ENCODE results near the gene STK4.

STK4 gene

DNA sequence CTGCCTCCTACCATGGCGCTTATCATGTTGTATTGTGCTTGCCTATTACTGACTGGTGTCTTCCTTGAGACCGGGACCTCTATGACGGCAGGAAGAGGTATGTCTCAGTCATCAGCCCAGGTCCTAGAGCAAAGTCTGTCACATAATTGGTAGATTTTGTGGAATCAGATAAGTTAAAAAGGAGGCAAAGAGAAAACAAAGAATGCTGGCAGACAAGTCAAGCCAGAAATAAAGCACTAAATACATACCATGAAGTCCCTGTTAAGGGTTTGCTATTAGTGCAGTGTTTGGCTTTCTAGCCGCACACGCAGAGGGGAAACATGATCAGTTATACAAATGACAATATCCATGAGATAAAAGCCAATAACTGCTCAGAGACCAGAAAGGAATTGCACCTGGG, 12.1 kb upstream of the STK4 start:
- DNase-seq (ENCODE audit: low read depth) = no peak

DNA sequence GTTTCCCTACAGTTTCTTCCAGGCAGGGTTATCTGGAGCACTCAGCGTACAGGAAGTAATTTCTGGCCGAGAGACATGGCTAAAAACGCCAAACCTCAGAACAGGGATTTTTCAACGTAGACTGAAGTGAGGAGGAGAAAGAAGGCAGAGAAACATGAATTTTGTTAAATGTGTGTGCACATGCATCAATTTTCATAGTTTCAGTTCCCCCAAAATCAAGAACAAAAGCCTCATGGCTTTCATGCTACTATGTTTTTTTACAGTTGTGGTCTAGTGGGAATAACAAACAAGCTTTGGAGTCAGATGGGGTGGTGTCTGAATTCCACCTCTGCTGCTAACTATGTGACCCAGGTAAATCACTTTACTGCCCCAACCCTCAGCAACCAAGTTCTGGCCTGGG, 11.0 kb upstream of the STK4 start:
- no peak for DNase-seq (ENCODE audit: low read depth)

DNA sequence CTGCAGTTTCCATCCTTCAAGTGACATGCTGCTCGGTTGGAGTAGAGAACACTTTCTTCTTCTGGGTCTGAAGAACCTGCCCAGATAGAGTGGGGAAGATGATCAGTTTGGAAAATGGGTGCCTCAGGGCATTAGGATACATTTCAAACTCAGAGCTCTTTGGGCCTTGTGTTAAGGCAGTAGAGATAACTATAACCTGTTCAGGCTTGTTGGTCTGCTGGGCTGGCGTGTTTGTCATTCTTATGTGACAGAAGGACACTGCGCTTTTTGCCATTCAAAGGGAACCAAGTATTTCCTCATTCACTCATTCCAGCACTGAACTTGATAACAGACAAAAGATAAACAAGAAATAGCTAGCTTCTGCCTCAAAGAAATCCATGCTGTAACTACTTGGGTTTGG, 9.9 kb upstream of the STK4 start:
- no peak for DNase-seq (ENCODE audit: low read depth)

DNA sequence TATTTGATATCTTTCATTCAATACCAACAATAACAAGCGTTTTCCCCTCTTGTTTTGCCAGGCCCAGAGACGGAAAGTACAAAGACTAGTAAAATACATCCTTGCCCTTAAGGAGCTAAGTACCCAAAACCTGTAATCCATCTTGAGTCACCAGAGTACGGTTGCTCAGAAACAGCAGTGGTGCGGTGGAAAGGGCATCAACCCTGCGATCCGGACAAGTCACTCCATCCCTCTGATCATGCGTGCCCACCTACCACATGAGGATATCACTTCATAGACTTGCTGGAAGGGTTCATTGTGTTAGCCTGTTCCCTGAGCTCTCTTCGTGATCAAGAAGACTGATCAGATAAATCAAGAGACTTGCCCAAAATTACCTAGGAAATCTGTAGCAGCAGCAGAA, 8.0 kb upstream of the STK4 start:
- DNase-seq (ENCODE audit: low read depth) = no peak

DNA sequence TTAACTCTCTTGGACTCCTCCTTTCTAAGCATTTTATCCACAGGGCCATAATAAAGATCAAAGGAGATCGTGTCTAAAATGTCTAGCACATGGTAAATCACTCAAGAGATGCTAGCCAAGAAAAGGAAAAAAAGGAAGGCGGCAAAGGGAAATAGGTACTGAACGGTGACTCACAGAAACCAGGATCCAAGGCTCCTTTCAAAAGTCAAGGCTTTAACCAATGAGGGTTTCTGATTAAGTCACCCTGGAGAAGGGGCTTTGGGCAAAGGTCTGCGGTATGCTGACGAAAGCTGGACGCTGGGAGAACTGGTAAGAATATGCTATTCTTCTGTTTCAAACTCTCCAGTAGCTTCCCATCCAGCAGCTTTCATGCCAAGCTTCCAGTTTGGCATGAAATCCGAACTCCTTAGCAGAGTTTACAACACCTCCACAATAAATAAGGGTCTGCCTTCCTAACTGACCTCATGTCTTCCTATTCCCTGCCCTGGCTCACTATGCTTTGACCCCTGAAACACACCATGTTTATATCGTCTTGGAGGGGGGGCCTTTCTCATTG, 7.2 kb upstream of the STK4 start:
- DNase-seq (ENCODE audit: low read depth) = no peak

DNA sequence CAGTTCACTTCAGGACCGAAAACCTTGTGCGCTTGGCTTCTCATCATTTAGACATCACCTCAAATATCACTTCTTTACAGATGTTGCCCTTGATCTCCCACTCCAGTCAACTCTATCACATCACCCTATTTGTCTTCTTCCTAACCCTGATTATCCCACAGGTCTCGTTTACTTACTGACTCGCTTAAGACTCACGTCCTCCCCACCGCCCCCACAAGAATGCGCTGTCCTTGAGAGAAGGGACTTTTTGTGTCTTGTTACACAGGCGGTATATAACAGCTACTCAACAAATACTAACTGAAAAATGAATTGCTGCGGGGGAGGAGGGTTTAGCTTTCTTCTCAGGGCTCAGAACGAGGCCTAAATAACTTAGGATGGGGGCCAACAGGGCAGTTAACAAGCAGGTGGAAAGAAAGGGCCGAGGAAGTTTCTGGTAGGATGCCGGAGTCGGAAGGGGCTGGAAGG, 6.6 kb upstream of the STK4 start:
- DNase-seq (ENCODE audit: low read depth) = peak; percentile 48

DNA sequence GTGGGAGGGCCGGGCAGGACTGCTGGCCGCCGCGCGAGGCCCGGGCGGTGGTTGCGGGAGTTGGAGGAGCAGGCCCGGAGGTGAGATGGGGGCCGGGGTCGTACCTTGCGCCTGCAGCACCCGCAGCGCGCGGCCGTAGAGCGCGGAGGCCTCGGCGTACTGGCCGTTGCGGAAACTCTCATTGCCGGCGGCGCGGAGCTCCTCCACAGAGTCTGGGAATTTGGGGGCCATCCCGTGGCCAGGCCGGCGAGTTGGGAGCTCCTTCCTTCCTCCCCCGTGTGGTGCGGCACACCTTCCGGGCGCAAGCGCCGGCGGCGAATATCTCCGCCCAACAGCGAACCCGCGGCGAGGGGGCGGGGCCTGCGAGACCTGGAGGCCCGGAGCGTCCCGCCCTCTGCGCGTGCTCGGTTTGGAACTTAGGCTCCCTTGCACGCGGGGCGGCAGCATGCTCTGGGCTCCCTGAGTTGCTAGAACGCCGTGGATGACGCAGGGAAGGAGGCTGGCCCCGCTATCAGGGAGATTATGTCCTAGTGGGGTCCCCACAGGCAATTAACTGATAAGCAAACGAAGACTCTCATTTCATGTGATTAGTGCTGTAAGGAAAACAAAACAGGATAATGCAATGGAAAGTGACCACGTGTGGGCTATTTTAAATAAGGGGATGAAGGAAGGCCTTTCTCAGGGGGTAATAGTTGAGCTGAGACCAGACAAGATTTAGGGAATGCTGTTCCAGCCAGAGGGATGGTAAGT, 6.0 kb upstream of the STK4 start, which contains the start of gene TOMM34:
TOMM34 (minus strand) TSS at position 295 of the 750 bp plus-strand sequence; CDS start at position 231, 64 bp downstream.
- DNase-seq (ENCODE audit: low read depth) = peak; percentile 89

DNA sequence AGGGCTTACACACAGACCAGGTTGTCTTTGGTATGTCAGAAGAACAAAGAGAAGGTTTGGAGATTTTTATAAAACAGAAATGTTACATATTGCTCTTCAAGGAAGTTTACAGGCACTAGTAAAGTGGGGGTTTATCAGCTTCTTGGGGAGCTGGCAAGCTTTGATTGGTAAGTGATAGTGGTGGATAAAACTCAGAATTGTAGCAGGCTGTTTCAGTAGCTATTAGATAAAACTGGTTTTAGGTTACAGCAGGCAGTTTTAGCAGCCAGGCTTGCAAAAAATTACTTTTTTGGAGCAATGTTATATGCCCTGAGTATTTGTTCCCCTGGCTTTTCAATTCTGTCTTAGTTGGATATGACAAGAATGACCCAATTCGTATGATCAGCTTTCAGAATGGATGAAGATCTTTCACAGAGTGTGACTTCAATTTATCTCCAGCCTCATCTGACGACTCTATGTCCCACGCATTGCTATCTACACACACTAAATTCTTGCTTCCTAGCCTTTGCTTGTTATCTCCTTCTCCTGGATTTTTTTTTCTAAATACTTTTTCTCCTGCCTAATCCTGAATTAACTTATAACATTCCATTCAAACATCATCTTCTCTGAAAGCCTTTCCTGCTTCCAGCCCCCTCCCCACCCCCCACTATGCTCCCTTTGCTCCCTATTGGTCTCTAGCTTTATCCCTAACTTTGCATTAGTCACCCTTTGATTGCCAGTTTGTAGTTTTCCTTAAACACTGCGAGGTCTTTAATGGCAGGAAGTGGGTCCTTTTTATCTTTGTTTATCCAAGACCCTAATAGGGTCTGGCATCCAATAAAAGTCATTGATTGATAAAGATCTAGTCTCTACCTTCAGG, 5.1 kb upstream of the STK4 start:
- DNase-seq (ENCODE audit: low read depth) = no peak

DNA sequence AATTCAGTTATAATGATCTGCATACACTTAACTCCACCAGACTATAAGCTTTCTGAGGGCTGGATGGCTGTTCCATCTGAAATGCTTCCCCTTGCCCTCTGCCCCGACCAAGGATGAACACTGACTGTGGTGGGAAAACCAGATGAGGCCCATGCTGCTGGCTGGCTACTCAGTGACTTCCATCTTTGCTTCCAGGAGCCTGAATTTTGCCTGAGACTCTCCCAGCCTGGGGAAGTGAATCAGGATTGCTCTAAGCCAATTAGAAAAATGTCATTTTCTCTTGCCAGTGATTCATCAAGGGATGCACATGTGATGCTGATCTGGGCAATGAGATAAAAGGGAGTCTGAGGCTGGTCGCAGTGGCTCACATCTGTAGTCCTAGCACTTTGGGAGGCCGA, 4.4 kb upstream of the STK4 start:
- DNase-seq (ENCODE audit: low read depth) = no peak

DNA sequence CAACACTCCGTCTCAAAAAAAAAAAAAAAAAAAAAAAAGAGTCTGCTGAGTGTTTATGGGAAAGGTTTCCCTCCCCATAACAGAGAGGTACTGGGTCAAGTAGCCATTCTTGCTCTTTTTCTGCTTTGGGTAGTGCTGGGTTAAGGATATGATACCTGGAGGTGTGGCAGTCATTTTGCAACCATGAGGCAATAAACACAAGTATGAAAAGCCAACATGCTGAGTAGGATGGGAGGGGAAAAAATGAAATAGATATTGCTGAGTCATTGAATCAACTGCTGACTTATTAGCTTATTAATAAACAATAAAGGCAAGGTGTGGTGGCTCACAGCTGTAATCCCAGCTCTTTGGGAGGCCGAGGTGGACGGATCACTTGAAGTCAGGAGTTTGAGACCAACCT, 3.8 kb upstream of the STK4 start:
- no peak for DNase-seq (ENCODE audit: low read depth)

DNA sequence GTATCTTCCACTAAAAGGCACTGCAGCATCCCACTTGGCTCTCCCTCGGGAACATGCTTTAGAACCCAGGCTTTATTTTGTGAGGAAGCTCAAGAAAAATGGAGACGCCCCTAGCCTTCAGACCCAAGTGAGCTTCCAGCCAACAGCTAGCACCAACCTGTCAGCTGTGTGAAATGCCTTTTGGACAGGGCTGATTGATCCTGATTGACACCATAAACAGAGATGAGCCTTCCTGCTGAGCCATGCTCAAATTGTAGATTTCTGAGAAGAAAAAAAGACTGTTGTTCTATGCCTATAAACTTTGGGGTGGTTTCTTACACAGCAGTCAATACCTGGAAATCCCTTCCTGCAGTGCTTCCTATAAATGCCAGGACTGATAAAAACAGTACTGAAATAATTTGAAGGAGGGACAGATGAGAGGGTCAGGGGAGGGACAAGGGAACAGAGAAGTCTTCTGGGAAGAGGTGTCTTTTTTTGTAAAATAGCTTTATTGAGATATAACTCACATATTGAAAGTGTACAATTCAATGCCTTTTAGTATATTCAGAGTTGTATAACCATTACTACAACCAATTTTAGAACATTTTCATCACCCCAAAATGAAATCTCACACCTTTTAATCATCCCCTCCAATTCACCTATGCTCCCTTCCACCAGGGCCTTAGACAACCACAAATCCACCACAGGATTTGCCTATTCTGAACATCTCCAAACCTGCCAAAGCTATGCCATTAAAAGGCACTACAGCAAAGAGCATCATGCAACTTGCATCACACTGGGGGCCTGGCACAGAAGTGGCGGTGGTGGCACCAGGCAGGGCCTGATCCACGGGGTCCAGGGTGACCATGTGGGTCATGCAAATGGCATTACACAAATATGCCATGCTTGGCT, 2.7 kb upstream of the STK4 start:
- no peak for DNase-seq (ENCODE audit: low read depth)

DNA sequence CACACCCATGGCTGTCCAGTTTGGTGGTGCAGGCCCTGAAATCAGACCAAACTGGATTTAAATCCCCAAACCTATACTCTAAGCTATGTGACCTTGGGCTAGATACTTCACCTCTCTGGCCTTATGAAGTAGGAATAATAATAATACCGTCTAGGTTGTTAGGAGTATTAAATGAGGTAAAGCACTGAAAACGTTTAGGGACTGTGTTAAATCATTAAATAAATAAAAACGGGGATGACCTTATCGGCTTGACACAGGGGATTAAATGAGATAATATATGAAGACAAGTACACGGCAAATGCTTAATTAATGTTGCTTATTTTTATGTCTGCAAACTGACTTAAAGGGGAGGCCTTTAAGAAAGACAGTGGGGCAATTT, 672 bp upstream of the STK4 start:
- no peak for DNase-seq (ENCODE audit: low read depth)

DNA sequence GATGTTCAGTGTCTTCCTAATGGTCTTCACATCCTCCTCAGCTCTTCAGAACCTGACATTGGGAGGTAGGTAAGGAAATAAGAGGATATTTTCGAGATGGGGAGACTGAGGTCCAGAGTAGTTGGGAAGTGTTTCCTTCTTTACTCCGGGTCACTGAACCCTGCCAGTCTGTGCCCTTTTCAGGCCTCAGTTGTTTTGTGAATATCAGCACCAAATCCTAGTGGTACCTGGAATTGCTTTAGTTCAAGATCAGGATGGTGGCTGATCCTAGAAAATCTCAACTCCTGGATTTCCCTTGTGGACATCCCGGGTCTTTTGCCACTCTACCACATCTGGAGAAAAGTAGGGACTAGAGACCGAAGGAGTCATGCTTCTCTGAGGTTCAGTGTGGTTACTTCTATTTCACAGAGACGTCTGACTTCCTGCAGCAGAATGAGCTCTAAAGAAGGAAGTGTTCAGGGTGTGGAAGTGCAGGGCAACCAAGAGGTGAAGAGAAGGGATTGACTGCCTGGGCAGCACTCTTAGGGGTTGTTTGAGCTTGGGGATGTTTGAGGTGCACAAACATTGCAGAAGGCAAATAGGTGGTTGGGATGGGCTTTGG, 995 bp downstream of the STK4 start:
- DNase-seq (ENCODE audit: low read depth) = no peak

DNA sequence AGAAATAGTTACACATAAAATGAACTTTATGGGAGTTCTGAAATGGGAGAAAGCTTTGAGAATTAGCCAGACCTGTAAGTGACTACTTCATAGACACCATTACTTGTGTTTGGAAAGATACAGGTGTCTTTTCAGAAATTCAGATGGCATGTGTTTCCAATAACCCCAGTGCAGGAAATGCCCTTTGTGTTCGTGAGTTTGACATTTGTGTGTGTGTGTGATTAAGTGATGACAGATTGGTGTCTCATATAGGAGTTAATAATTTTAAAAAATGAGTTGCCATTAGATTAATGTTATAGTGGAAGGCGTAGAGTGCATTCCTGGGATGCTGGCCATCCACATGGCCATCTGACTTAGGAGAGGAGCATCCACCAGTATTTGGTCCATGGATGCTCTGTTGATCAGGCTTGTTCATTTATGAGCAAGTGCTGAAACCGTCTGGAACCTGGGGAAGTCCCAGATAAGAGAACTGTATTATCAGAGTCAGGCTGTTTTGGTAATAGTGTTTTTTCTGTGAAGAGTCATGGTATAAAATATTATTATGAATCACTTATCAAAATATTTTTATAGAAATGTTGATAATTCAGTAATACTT, 3.1 kb downstream of the STK4 start:
- DNase-seq (ENCODE audit: low read depth) = no peak

DNA sequence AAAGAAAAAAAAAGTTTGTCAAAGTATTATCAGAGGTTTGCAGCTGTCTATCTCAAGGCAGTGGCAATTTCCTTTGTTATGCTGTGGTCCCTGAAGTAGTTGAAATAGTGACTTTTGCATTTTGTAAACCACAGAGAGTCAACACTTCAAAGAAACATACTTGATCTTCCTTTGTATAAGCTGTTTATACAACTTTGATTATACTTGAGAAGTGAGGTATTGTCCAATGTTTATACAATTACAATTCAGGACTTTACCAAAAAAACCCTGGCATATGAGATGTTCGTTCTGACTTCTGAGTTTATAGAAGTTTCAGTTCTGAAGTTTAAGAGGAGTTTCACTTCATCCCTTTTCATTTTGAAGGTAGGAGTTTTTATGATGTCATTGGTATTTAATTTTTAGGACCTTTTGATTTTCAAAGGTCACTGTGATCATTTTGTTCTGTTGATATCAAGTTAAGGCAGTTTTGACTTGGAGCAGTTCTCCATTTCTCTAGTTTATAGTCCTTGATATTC, 4.0 kb downstream of the STK4 start:
- DNase-seq (ENCODE audit: low read depth) = no peak

DNA sequence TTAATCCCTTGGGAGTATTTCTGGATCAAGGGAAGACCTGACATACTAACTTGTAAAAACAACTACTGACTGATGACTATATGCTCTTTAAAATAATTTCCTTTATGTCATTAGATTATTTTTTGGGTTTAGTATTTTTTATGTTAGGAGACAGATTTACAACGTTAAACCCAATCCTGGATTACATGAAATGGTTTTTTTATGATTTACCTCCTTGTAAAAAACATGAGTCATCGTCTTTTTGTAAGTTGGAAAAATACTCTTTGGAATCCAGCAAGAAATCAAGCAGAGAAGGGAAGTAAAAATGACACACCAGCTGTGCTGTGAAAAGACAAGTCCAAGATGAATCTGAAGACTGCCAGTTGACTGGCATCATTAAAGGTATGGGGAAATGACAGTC, 6.7 kb downstream of the STK4 start:
- DNase-seq (ENCODE audit: low read depth) = no peak

DNA sequence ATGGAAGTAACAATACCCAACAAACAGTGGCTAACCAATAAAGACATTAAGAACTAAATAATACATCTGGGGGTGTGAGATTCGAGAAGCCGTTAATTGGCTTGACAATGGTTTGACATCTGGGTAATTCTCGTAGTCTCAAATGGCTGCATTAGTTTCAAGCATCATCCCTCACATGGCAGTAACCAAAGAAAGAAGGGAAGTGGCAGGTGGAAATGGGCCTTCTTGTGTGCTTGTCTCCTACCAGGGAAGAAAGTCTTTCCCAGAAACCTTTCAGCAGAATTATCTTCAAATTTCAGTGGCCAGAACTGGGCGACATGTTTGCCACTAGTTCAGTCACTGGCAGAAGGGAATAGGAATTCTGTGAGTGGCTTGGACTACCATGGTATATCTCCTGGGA, 10.4 kb downstream of the STK4 start:
- no peak for DNase-seq (ENCODE audit: low read depth)

DNA sequence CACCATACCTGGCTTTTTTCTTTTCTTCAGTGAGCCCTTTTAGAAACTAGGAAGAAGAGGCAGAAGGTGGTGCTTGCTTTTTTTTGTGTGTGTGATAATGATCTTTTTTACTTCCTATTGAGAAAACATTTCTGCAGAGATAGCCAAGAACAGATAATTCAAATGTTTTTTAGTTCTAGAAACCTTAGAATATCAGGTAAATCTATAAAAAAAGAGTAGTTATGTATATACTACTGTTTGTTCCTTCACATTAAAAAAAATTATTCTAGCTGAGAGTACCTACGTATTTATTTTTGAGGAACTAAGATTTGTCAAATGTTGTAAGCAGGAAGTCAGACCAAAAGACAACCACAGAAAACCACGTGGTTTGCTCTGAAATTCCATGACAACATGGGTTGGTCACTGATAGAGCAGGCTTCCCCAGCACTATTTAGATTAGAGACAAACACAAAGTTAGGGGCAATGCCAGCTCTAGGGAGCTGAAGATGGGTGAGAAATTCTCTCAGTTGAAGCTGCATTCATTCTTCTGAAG, 12.8 kb downstream of the STK4 start:
- peak; percentile 69 for DNase-seq (ENCODE audit: low read depth)

DNA sequence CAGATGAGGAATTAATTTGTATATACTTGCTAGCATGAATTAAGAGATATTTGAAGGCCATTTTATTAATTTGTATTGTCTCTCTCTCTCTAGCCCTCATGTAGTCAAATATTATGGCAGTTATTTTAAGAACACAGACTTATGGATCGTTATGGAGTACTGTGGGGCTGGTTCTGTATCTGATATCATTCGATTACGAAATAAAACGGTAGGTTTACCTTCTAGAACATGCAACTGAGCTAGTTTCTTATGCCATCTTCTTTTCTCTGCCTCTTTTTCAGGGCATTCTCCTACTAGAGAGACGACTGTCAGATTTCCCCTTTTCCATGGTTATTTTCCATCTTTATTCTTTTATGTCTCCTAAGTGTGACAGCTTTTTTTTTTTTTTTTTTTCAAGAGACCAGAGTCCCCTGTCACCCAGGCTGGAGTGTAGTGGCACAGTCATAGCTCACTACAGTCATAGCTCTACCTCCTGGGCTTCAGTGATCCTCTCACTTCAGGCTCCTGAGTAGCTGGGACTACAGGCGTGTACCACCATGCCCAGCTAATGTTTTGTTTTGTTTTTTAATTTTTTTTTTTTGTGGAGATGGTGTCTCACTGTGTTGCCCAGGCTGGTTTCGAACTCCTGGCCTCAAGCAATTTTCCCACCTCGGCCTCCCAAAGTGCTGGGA, 15.6 kb downstream of the STK4 start:
- no peak for DNase-seq (ENCODE audit: low read depth)

DNA sequence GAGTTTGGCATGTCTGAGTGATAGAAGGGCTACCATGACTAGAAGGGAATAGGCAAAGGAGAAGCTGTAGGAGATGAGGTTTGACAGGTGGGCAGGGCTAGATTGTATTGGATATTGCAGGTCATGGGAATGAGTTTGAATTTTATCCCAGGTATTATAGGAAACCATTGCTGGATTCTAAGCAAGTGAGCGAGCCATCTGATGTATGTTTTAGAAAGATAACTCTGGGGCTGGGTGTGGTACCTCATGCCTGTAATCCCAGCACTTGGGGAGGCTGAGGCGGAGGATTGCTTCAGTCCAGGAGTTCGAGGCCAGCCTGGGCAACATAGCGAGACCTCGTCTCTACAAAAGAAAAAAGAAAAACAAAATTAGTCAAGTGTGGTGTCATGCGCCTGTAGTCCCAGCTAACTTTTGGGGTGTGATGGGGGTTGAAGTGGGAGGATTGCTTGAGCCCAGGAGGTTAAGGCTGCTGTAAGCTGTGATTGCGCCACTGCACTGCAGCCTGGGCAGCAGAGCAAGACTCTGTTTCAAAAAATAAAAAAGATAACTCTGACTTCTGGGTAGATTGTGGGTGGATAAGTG, 16.9 kb downstream of the STK4 start:
- DNase-seq (ENCODE audit: low read depth) = no peak
